ENCODE measurements around the gene MAP7D2. TPM values are rescaled to one million over a fixed set of nuclear protein-coding genes. Genes with fewer than 3 reads are reported as not detected.

MAP7D2 gene
- total RNA-seq, 1 donor from 2014 or later = not detected

DNA sequence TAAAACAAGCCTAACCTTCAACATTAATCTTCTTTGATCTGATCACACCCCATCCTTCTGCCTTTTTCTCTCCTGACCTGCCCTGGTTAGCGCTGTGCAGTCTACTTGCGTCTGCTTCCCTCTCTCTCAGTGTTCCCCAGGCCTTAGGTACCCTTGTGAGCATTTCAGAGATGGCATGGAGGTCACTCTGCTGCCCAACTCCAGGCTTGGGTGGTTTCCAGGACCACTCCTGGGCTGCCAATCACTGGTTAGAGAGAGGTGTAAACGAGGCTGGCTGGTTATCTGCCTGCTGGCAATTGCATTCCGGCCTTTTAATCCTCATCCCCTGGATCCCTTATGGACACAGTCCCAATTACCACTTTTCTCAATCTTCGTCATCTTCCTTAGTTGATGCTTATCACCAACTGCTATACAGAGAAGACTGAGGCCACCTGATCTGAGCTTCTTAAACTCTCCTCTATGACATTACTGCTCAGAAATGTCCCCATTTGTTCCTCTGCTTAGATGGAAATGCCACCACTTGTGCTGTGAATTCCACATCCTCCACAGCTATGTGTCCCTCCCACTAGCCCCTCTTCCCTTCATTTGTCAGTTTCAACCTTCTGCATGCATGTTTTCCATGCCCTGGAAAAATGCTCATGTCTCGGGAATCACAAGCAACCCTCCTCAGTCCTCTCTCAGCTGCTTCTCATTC, 96.9 kb downstream of the MAP7D2 start:
- H3K27me3 ChIP-seq (ENCODE audit: control insufficient read depth in 3 of 3, insufficient read depth in 3 of 3, low read length in 3 of 3) = no peaks in the 10 kb centered on the region
- no peaks in the 10 kb centered on the region for H3K4me1 ChIP-seq (ENCODE audit: control insufficient read depth in 3 of 3, insufficient read depth in 3 of 3, low read length in 3 of 3)
- H3K9me3 ChIP-seq (ENCODE audit: control insufficient read depth in 3 of 3, low read length in 3 of 3) = peaks cover 0 to 6% (median 0%) of the 10 kb centered on the region in 3 donors
- no peak overlapping the region for H3K4me3 ChIP-seq (ENCODE audit: low read length in 3 of 3)
- H3K27ac ChIP-seq (ENCODE audit: low read depth, low read length) = no peak overlapping the region
- H3K9ac ChIP-seq (ENCODE audit: low read depth in 1 of 3, low read length in 3 of 3) = no peak overlapping the region
- H3K36me3 ChIP-seq (ENCODE audit: control insufficient read depth in 3 of 3, insufficient read depth in 3 of 3, low read length in 3 of 3) = no peaks in the 10 kb centered on the region

DNA sequence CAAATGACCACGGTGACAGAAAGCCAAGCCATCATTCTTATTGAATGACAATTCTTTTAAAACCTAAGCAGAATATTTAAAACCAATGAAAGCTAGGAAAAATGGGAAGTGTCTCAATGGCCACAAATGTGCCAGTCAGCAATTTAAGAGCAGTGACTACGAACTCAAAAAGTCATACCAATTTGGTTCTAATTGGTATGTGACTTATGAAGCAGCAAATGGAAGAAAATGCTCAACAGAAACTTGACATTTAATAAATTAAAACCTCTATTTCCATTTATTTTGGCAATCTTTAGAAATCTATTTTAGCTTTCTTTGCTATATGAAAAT, 100.1 kb downstream of the MAP7D2 start:
- H3K9me3 ChIP-seq (ENCODE audit: control insufficient read depth in 3 of 3, low read length in 3 of 3) = peaks cover 0 to 10% (median 0%) of the 10 kb centered on the region in 3 donors
- H3K36me3 ChIP-seq (ENCODE audit: control insufficient read depth in 3 of 3, insufficient read depth in 3 of 3, low read length in 3 of 3) = no peaks in the 10 kb centered on the region
- no peak overlapping the region for H3K27ac ChIP-seq (ENCODE audit: low read depth, low read length)
- H3K27me3 ChIP-seq (ENCODE audit: control insufficient read depth in 3 of 3, insufficient read depth in 3 of 3, low read length in 3 of 3) = no peaks in the 10 kb centered on the region
- H3K4me1 ChIP-seq (ENCODE audit: control insufficient read depth in 3 of 3, insufficient read depth in 3 of 3, low read length in 3 of 3) = no peaks in the 10 kb centered on the region
- no peak overlapping the region for H3K9ac ChIP-seq (ENCODE audit: low read depth in 1 of 3, low read length in 3 of 3)
- no peak overlapping the region for H3K4me3 ChIP-seq (ENCODE audit: low read length in 3 of 3)

DNA sequence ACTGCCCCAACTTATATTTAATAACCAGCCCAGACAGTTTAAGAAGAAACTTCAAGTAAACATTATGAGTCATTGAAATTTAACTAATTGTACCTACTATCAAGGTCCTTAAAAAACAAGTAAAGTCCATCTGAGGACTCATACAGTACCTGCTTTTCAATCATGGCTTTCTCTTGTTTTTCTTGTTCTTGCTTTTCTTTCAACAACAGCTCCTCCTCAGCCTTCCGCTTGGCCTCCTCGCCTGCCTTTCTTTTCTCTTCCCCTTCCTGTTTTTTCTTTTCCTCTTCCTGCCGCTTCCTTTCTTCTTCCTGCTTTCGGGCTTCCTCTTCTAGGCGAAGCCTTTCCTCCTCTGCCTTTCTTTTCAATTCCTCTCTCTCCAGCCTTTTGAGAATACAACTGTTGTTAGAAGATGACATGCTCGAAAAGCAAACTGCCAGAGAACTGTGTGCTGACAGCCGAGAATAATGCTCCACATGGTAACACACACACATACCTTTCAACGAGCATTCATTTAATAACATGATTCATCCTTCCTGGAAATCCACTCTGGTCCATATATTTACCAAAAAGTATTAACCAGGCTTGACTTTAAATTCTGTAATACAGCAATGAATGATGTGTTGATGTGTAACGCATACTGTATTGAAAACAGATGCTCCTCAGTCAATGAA, 100.6 kb downstream of the MAP7D2 start:
- H3K4me3 ChIP-seq (ENCODE audit: low read length in 3 of 3) = no peak overlapping the region
- no peaks in the 10 kb centered on the region for H3K4me1 ChIP-seq (ENCODE audit: control insufficient read depth in 3 of 3, insufficient read depth in 3 of 3, low read length in 3 of 3)
- peaks cover 0 to 10% (median 0%) of the 10 kb centered on the region in 3 donors for H3K9me3 ChIP-seq (ENCODE audit: control insufficient read depth in 3 of 3, low read length in 3 of 3)
- H3K36me3 ChIP-seq (ENCODE audit: control insufficient read depth in 3 of 3, insufficient read depth in 3 of 3, low read length in 3 of 3) = no peaks in the 10 kb centered on the region
- no peaks in the 10 kb centered on the region for H3K27me3 ChIP-seq (ENCODE audit: control insufficient read depth in 3 of 3, insufficient read depth in 3 of 3, low read length in 3 of 3)
- H3K9ac ChIP-seq (ENCODE audit: low read depth in 1 of 3, low read length in 3 of 3) = no peak overlapping the region
- no peak overlapping the region for H3K27ac ChIP-seq (ENCODE audit: low read depth, low read length)

DNA sequence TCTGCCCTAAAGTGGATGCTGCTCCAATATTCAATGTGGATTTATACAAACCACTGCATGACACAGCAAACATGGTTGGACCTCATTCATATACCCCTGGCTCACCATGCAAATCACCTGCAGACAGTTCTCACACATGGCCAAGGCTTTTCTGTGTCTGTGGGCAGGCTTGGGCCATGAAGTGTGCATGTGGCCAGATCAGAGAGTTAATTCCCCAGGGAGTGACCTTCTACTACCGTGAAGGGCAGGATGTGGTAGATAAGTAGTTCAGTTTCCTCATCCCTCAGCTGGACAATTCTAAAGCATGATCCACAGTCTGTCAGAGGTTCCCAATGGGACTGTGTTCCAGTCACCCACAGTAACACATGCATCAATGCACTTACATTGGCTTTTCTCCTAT, 101.3 kb downstream of the MAP7D2 start:
- Histone ChIP-seq H3K27ac (ENCODE audit: low read depth, low read length) (no peak overlapping the region), H3K27me3 (ENCODE audit: control insufficient read depth in 3 of 3, insufficient read depth in 3 of 3, low read length in 3 of 3) (no peaks in the 10 kb centered on the region), H3K9ac (ENCODE audit: low read depth in 1 of 3, low read length in 3 of 3) (no peak overlapping the region), H3K4me3 (ENCODE audit: low read length in 3 of 3) (no peak overlapping the region), H3K4me1 (ENCODE audit: control insufficient read depth in 3 of 3, insufficient read depth in 3 of 3, low read length in 3 of 3) (no peaks in the 10 kb centered on the region), H3K36me3 (ENCODE audit: control insufficient read depth in 3 of 3, insufficient read depth in 3 of 3, low read length in 3 of 3) (no peaks in the 10 kb centered on the region), H3K9me3 (ENCODE audit: control insufficient read depth in 3 of 3, low read length in 3 of 3) (peaks cover 0 to 10% (median 0%) of the 10 kb centered on the region in 3 donors)

DNA sequence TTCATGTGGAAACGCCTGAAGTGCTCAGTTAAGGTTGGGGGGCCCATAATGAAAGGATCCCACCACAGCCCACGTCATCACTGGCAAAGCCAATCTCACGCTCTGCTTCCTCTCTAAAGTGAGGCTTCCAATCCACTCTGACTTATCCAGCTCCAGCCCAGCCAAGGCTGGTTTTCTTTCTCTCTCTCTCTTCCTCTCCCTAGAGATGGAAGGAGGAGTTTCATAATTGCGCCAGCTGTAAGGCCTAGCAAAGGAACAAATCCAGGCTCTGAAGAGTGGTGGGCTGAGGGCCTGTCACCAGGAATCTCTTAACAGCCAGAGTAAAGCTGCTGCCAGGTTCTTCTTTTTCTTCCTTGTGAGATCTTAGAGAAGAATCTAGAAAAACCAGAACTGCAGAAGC, 105.1 kb downstream of the MAP7D2 start:
- Histone ChIP-seq H3K36me3 (ENCODE audit: control insufficient read depth in 3 of 3, insufficient read depth in 3 of 3, low read length in 3 of 3) (no peaks in the 10 kb centered on the region), H3K9me3 (ENCODE audit: control insufficient read depth in 3 of 3, low read length in 3 of 3) (peaks cover 0 to 10% (median 0%) of the 10 kb centered on the region in 3 donors), H3K27me3 (ENCODE audit: control insufficient read depth in 3 of 3, insufficient read depth in 3 of 3, low read length in 3 of 3) (no peaks in the 10 kb centered on the region), H3K4me1 (ENCODE audit: control insufficient read depth in 3 of 3, insufficient read depth in 3 of 3, low read length in 3 of 3) (no peaks in the 10 kb centered on the region), H3K9ac (ENCODE audit: low read depth in 1 of 3, low read length in 3 of 3) (no peak overlapping the region), H3K27ac (ENCODE audit: low read depth, low read length) (no peak overlapping the region), H3K4me3 (ENCODE audit: low read length in 3 of 3) (no peak overlapping the region)

DNA sequence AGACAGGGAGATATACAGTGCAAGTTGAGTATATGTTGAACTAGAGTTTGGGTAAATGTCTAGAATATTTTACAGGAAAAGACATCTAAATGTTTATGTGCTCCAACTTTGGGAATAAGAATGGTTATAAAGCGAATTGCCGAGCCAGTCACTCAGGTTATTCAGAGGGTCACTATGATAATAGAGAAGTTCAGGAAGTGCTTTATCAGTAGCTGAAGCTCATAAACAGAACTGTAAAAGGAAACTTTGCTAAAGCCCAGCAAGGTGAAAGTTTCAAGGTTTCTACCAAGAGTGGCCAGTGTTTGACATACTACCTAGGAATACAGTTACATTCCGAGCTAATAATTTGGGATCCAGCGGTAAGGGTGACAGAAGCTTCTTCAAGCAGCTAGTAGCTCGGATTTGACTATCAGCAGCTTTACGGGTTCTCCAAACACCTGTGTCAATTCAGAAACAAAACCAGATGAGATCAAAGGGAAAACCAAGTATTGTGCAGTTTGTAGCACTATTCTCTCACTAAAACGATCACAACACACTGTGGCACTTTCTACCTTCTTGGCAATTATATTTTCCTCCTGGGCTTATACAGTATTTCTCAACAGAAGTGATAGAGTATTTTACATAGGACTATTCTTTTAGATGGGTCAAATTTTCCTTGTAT, 108.6 kb downstream of the MAP7D2 start:
- no peaks in the 10 kb centered on the region for H3K27me3 ChIP-seq (ENCODE audit: control insufficient read depth in 3 of 3, insufficient read depth in 3 of 3, low read length in 3 of 3)
- H3K9me3 ChIP-seq (ENCODE audit: control insufficient read depth in 3 of 3, low read length in 3 of 3) = no peaks in the 10 kb centered on the region
- no peak overlapping the region for H3K4me3 ChIP-seq (ENCODE audit: low read length in 3 of 3)
- H3K27ac ChIP-seq (ENCODE audit: low read depth, low read length) = no peak overlapping the region
- H3K36me3 ChIP-seq (ENCODE audit: control insufficient read depth in 3 of 3, insufficient read depth in 3 of 3, low read length in 3 of 3) = no peaks in the 10 kb centered on the region
- no peaks in the 10 kb centered on the region for H3K4me1 ChIP-seq (ENCODE audit: control insufficient read depth in 3 of 3, insufficient read depth in 3 of 3, low read length in 3 of 3)
- no peak overlapping the region for H3K9ac ChIP-seq (ENCODE audit: low read depth in 1 of 3, low read length in 3 of 3)

DNA sequence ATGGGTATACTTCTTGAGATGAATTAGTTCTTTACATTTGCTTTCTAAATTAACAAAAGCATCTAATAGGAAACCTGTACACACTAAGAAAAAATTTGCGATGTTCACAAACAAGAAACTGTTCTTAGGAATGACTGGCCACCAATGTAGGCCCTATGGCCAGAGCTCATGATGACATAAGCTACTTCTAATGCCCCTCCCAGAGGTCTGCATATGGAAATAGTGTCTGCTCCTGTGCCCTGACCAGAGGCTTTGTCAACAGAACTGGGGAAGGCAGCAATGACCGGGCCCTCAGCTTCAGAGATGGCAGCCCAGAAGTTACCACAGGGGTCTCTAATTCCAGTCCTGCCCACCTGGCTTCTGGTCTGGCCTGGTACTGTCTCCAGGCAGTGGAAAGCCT, 110.8 kb downstream of the MAP7D2 start:
- Histone ChIP-seq H3K4me1 (ENCODE audit: control insufficient read depth in 3 of 3, insufficient read depth in 3 of 3, low read length in 3 of 3) (no peaks in the 10 kb centered on the region), H3K4me3 (ENCODE audit: low read length in 3 of 3) (no peak overlapping the region), H3K27me3 (ENCODE audit: control insufficient read depth in 3 of 3, insufficient read depth in 3 of 3, low read length in 3 of 3) (no peaks in the 10 kb centered on the region), H3K9me3 (ENCODE audit: control insufficient read depth in 3 of 3, low read length in 3 of 3) (no peaks in the 10 kb centered on the region), H3K27ac (ENCODE audit: low read depth, low read length) (no peak overlapping the region), H3K36me3 (ENCODE audit: control insufficient read depth in 3 of 3, insufficient read depth in 3 of 3, low read length in 3 of 3) (no peaks in the 10 kb centered on the region), H3K9ac (ENCODE audit: low read depth in 1 of 3, low read length in 3 of 3) (no peak overlapping the region)

GRCh38 chrX:20001588-20001987, 115.1 kb downstream of the MAP7D2 start:
- Histone ChIP-seq H3K4me3 (ENCODE audit: low read length in 3 of 3) (no peak overlapping the region), H3K27ac (ENCODE audit: low read depth, low read length) (no peak overlapping the region), H3K9ac (ENCODE audit: low read depth in 1 of 3, low read length in 3 of 3) (no peak overlapping the region), H3K36me3 (ENCODE audit: control insufficient read depth in 3 of 3, insufficient read depth in 3 of 3, low read length in 3 of 3) (no peaks in the 10 kb centered on the region), H3K9me3 (ENCODE audit: control insufficient read depth in 3 of 3, low read length in 3 of 3) (no peaks in the 10 kb centered on the region), H3K4me1 (ENCODE audit: control insufficient read depth in 3 of 3, insufficient read depth in 3 of 3, low read length in 3 of 3) (no peaks in the 10 kb centered on the region), H3K27me3 (ENCODE audit: control insufficient read depth in 3 of 3, insufficient read depth in 3 of 3, low read length in 3 of 3) (no peaks in the 10 kb centered on the region)

DNA sequence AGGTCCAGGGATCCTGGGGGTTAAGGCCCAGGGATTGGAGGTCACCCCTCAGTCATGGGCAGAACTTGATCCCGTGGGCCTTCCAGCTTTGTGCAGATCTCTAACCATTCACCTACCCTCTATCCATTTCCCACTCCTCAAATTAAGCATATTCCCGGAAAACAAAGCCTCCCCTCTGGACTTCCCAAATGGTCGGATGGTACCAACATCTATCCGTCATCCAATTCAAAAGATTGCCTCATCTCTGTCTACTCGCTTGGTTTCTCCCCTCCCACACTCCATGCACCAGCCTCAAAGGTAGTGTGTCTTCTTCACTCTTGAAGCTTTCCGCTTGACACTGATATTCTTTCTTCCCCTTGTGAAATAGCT, 125.4 kb downstream of the MAP7D2 start:
- peak overlapping the region; percentile 52 for H3K27ac ChIP-seq (ENCODE audit: low read depth, low read length)
- H3K4me3 ChIP-seq (ENCODE audit: low read length in 3 of 3) = peak overlapping the region; percentile 67 to 75 (median 70)
- peaks cover 0 to 5% (median 3%) of the 10 kb centered on the region in 3 donors for H3K4me1 ChIP-seq (ENCODE audit: control insufficient read depth in 3 of 3, insufficient read depth in 3 of 3, low read length in 3 of 3)
- H3K9ac ChIP-seq (ENCODE audit: low read depth in 1 of 3, low read length in 3 of 3) = peak overlapping the region in 2 of 3 donors; percentile 62
- no peaks in the 10 kb centered on the region for H3K9me3 ChIP-seq (ENCODE audit: control insufficient read depth in 3 of 3, low read length in 3 of 3)
- H3K27me3 ChIP-seq (ENCODE audit: control insufficient read depth in 3 of 3, insufficient read depth in 3 of 3, low read length in 3 of 3) = peaks cover 0 to 2% (median 0%) of the 10 kb centered on the region in 3 donors
- H3K36me3 ChIP-seq (ENCODE audit: control insufficient read depth in 3 of 3, insufficient read depth in 3 of 3, low read length in 3 of 3) = no peaks in the 10 kb centered on the region
